ENCODE results near the gene C17orf100. TPM values are rescaled to one million over a fixed set of nuclear protein-coding genes. Genes with fewer than 3 reads are reported as not detected.

C17orf100 gene
- total RNA-seq, 4 donors from 2014 or later, result 0.56 to 0.79 (median 0.63) TPM

- ATAC-seq (ENCODE audit: low FRiP score) (no peak), DNase-seq (ENCODE audit: low spot score) (no peak)
- TF ChIP-seq CTCF (IDR thresholded peaks at IDR 0.05), result no peak
Observed at GRCh38 chr17:6667516-6667915, 16.0 kb downstream of the C17orf100 start.

GRCh38 chr17:6668219-6668618, 16.7 kb downstream of the C17orf100 start:
- TF ChIP-seq CTCF (IDR thresholded peaks at IDR 0.05), result no peak
- DNase-seq (ENCODE audit: low spot score) (no peak), ATAC-seq (ENCODE audit: low FRiP score) (no peak)

DNA sequence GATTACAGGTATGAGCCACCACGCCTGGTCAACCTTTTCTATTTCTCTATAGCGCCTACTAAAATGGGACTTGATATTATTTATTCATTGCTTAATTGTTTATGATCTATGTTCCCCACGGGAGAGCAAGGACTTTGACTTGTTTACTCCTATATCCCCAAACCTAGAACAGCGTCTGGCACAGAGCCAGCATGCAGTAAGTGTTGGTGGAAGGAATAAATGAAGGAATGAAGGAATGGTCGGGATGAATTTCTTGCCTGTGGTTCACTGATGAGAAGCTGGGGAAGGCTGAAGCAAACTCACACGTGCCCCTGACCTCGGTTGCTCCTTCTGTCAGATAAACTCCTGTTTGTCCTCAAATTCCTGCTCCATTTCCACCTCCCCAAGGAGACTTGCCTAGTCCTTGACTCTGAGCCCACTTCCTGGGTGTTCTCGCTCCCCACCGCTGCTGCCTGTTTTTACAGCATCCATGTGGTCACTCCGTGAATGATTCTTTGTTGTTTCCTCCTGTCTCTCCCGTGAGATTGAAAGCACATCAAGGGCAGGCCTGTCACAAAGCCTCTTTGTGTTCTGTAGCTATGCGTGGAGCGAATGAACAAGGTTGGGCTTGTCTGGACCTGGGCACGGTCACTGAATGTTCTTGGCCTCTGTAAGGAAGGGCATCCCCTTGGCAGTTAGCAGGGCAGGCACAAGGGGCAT, 17.3 kb downstream of the C17orf100 start:
- ATAC-seq (ENCODE audit: low FRiP score), result no peak
- DNase-seq (ENCODE audit: low spot score), result no peak
- no peak for TF ChIP-seq CTCF (IDR thresholded peaks at IDR 0.05)

DNA sequence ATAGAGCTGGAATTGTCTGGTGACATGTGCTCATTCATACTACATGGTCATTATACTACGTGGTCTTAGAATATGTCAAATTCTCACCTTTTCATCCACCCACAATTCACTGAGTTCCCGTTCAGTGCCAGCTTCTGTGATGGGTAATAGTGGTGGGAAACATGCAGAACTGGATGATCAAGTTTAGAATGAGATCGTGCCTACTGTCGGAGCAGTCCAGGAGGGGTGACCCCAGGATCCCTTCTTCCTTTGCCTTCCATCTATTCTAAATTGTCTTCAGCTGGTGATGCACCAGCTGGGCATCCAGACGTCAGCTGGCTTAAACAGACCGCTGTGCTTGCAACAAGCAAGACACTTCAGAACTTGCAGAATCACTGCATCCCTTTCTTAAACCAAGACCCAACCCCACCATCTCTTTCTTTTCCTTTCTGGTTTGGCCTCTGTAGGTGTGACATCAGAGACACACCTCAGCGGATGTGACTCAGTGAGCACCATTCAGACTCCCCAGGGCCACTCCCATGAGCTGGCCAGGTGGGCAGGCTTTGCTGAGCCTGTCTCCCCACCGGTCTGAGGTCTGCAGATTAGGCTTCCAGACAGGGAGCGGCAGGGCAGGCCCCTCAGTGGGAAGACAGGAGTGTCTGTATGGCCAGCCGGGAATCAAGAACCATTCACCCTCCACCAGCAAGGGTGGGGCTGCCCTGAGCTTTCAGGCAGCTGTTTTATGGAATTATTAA, 18.1 kb downstream of the C17orf100 start:
- ATAC-seq (ENCODE audit: low FRiP score) (no peak), DNase-seq (ENCODE audit: low spot score) (no peak)
- no peak for TF ChIP-seq CTCF (IDR thresholded peaks at IDR 0.05)

DNA sequence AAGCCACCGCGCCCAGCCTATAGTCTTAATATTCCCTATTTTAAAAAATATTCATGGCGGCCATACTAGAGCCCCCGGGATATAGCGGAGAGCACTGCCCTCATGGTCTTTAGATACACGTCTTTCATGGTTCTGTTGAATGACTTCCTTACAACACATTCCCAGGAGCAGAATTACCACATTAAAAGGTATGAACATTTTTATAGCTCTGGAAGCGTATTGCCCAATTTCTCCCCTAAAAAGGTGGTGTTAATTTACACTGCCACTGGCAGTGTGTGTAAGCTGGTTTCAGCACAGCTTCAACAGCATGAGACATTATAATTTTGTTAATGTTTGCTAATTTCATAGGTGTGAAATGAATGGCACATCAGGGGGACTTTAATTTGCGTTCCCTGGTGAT, 19.0 kb downstream of the C17orf100 start:
- no peak for ATAC-seq (ENCODE audit: low FRiP score)
- no peak for TF ChIP-seq CTCF (IDR thresholded peaks at IDR 0.05)
- DNase-seq (ENCODE audit: low spot score), result no peak

GRCh38 chr17:6670999-6671398, 19.4 kb downstream of the C17orf100 start:
- no peak for DNase-seq (ENCODE audit: low spot score)
- no peak for ATAC-seq (ENCODE audit: low FRiP score)
- TF ChIP-seq CTCF (IDR thresholded peaks at IDR 0.05), result no peak

- TF ChIP-seq CTCF (IDR thresholded peaks at IDR 0.05), result no peak
- no peak for ATAC-seq (ENCODE audit: low FRiP score)
- DNase-seq (ENCODE audit: low spot score), result no peak
Observed at GRCh38 chr17:6671431-6671830, 19.9 kb downstream of the C17orf100 start.

All from omental fat pad (tissue), 4 donors.